ENCODE results near the gene ANKMY1.

- no peak for TF ChIP-seq CTCF (IDR thresholded peaks at IDR 0.05)
- TF ChIP-seq EP300 (IDR thresholded peaks at IDR 0.05): no peak
- TF ChIP-seq POLR2A (IDR thresholded peaks at IDR 0.05): no peak
- no peak for TF ChIP-seq POLR2AphosphoS5 (IDR thresholded peaks at IDR 0.05)
Measured at GRCh38 chr2:240478346-240479110, 79.3 kb downstream of the ANKMY1 start.
